ENCODE data around the gene SNX6.

DNA sequence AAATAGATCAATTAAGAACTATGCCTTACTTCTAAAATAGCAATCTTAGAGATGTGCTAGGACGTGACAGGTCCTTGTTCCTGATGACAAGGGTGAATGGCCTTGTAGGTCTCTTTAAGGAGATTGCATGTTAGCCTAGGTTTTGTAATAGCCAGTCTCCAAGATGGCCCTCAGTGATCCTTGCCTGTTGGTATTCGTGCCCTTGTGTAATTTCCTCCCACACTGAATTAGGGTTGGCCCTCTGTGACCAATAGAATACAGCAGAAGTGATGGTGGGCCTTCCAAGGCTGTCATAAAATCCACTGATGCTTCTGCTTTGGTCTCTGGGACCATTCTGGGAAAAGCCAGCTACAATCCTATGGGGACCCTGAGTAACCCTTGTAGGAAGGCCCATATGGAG lies 38.2 kb upstream of the SNX6 start:
- TF ChIP-seq CTCF (IDR thresholded peaks at IDR 0.05) (no peak), POLR2A (IDR thresholded peaks at IDR 0.05) (no peak)

Measured in adrenal gland (tissue), 5 donors.